Measurements from ENCODE around the gene STXBP1.

DNA sequence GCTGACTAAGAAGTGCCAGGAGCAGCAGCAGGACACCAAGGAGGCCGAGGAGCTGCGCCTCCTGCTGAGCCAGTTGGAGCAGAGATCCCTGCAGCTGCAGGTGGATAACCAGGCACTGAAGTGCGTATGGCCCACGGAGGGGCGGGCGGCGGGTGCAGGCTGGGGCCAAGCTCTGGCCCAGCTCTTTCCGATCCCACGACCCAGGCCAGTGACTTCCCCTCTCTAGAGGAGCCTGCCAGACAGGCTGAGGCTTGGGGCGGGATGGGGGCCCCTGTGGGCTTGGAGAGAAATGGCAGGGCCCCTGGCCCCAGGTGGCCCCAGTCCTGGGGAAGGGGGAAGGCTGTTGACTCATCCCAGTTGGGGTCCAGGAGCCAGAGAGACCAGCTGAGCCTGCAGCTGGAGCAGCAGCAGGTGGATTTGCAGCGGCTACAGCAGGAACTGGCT lies 99.8 kb downstream of the STXBP1 start:
- TF ChIP-seq EZH2 (IDR thresholded peaks at IDR 0.05), result no peak
- TF ChIP-seq POLR2AphosphoS5 (IDR thresholded peaks at IDR 0.05; ENCODE audit: borderline replicate concordance, low read depth, low read length), result no peak
